ENCODE measurements around the gene PRSS21.

The PRSS21 gene

GRCh38 chr16:2806286-2806685, 10.8 kb upstream of the PRSS21 start:
- Histone ChIP-seq H3K27me3 (replicated peaks; ENCODE audit: control insufficient read depth, insufficient read depth, low read length, poor library complexity, severe bottlenecking) (no peaks in the 10 kb centered on the region), H3K9me3 (ENCODE audit: control insufficient read depth, low read length) (peaks cover 9% of the 10 kb centered on the region), H3K27ac (ENCODE audit: insufficient read depth, low read length, poor library complexity, severe bottlenecking) (no peak overlapping the region), H3K4me3 (ENCODE audit: insufficient read depth, low read depth, low read length, poor library complexity, severe bottlenecking) (no peak overlapping the region), H3K36me3 (ENCODE audit: control insufficient read depth, insufficient read depth, low read length) (no peaks in the 10 kb centered on the region), H3K4me1 (ENCODE audit: control insufficient read depth, insufficient read depth, low read length, poor library complexity, severe bottlenecking) (no peaks in the 10 kb centered on the region)
- DNase-seq: no peak

DNA sequence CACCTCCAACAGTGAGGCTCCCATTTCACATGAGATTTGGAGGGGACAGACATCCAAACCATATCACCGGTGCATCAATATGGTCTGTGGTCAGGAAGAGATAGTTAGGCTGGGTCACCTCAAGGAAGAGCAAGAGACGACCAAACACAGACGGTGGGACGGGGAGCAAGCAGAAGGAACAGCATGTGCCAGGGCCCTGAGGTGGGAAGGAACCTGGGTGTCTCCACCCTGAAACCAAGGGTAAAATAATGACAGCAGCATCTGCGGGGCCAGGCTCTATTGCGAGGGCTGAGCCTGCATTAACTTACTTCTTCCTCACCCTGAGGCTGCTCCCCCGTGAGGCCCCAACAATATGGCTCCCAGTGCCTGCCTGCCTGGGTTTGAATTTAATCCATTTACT, 8.9 kb upstream of the PRSS21 start:
- no peak overlapping the region for H3K4me3 ChIP-seq (ENCODE audit: insufficient read depth, low read depth, low read length, poor library complexity, severe bottlenecking)
- DNase-seq: no peak
- no peaks in the 10 kb centered on the region for H3K27me3 ChIP-seq (replicated peaks; ENCODE audit: control insufficient read depth, insufficient read depth, low read length, poor library complexity, severe bottlenecking)
- no peaks in the 10 kb centered on the region for H3K36me3 ChIP-seq (ENCODE audit: control insufficient read depth, insufficient read depth, low read length)
- no peak overlapping the region for H3K27ac ChIP-seq (ENCODE audit: insufficient read depth, low read length, poor library complexity, severe bottlenecking)
- H3K4me1 ChIP-seq (ENCODE audit: control insufficient read depth, insufficient read depth, low read length, poor library complexity, severe bottlenecking): no peaks in the 10 kb centered on the region
- peaks cover 9% of the 10 kb centered on the region for H3K9me3 ChIP-seq (ENCODE audit: control insufficient read depth, low read length)

GRCh38 chr16:2809149-2809760, 7.8 kb upstream of the PRSS21 start:
- H3K36me3 ChIP-seq (ENCODE audit: control insufficient read depth, insufficient read depth, low read length): no peaks in the 10 kb centered on the region
- H3K27ac ChIP-seq (ENCODE audit: insufficient read depth, low read length, poor library complexity, severe bottlenecking): no peak overlapping the region
- H3K4me1 ChIP-seq (ENCODE audit: control insufficient read depth, insufficient read depth, low read length, poor library complexity, severe bottlenecking): no peaks in the 10 kb centered on the region
- DNase-seq: no peak
- no peak overlapping the region for H3K4me3 ChIP-seq (ENCODE audit: insufficient read depth, low read depth, low read length, poor library complexity, severe bottlenecking)
- peaks cover 2% of the 10 kb centered on the region for H3K9me3 ChIP-seq (ENCODE audit: control insufficient read depth, low read length)
- no peaks in the 10 kb centered on the region for H3K27me3 ChIP-seq (replicated peaks; ENCODE audit: control insufficient read depth, insufficient read depth, low read length, poor library complexity, severe bottlenecking)

DNA sequence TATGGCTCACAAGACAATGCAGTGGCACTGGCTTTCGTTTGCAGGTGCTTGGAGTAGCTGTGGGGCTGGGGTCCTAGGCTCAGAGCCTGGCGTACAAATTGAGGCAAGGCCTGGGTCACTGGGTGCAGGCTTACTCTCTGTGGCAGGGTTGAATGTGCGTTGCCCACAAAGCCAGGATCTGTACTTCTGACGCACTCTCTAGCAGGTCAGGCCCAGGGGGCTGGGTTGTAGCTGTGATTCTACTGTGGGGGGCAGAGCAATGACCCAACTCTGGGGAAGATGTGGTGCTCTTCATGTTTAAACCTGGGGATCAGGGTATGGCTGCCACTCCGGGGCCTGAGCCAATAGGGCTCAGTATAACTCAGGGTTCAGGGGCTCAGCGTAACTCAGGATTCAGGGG, 6.4 kb upstream of the PRSS21 start:
- Histone ChIP-seq H3K4me3 (ENCODE audit: insufficient read depth, low read depth, low read length, poor library complexity, severe bottlenecking) (no peak overlapping the region), H3K36me3 (ENCODE audit: control insufficient read depth, insufficient read depth, low read length) (no peaks in the 10 kb centered on the region), H3K4me1 (ENCODE audit: control insufficient read depth, insufficient read depth, low read length, poor library complexity, severe bottlenecking) (no peaks in the 10 kb centered on the region), H3K27ac (ENCODE audit: insufficient read depth, low read length, poor library complexity, severe bottlenecking) (no peak overlapping the region), H3K9me3 (ENCODE audit: control insufficient read depth, low read length) (no peaks in the 10 kb centered on the region), H3K27me3 (replicated peaks; ENCODE audit: control insufficient read depth, insufficient read depth, low read length, poor library complexity, severe bottlenecking) (no peaks in the 10 kb centered on the region)
- DNase-seq: no peak

DNA sequence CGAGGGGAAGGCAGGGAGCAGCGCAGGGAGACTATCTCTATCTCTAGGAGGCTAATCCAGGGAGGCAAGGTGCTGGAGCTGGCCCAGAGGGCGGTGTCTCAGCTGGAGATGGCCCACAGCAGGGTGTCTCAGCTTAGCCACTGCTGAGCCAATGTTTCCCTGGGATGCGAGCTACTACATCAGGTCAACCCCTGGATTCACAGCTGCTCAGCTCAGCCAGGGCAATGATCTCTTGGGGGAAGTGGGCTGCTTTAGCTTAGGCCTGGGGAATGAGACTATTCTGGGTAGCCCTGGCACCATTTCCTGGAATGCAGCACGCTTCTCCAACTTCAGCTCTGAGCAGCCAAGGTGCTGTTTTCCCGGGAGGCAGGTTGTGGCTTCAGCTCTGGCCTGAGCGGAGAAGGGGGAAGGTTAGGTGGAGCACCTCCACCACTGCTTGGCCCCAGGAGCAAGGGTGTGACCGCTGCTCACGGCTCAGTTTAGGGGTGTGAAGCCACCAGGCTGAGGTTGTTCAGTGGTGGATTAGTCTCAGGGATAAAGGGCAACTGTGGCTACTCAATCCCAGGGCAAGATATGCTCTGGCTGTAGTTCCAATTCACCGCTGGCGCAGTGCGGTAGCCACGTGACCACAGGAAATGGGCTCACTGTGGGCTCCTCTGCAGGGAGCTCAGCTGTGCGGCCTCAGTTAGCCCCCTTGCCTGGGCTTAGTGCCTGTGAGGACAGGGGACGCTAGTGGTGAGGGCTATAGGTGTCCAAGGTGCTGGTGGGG, 5.2 kb upstream of the PRSS21 start:
- Histone ChIP-seq H3K9me3 (ENCODE audit: control insufficient read depth, low read length) (no peaks in the 10 kb centered on the region), H3K4me1 (ENCODE audit: control insufficient read depth, insufficient read depth, low read length, poor library complexity, severe bottlenecking) (no peaks in the 10 kb centered on the region), H3K4me3 (ENCODE audit: insufficient read depth, low read depth, low read length, poor library complexity, severe bottlenecking) (no peak overlapping the region), H3K27me3 (replicated peaks; ENCODE audit: control insufficient read depth, insufficient read depth, low read length, poor library complexity, severe bottlenecking) (no peaks in the 10 kb centered on the region), H3K36me3 (ENCODE audit: control insufficient read depth, insufficient read depth, low read length) (no peaks in the 10 kb centered on the region), H3K27ac (ENCODE audit: insufficient read depth, low read length, poor library complexity, severe bottlenecking) (no peak overlapping the region)
- DNase-seq: no peak

GRCh38 chr16:2813771-2814221, 3.2 kb upstream of the PRSS21 start:
- Histone ChIP-seq H3K4me1 (ENCODE audit: control insufficient read depth, insufficient read depth, low read length, poor library complexity, severe bottlenecking) (no peaks in the 10 kb centered on the region), H3K9me3 (ENCODE audit: control insufficient read depth, low read length) (no peaks in the 10 kb centered on the region), H3K27ac (ENCODE audit: insufficient read depth, low read length, poor library complexity, severe bottlenecking) (no peak overlapping the region), H3K4me3 (ENCODE audit: insufficient read depth, low read depth, low read length, poor library complexity, severe bottlenecking) (no peak overlapping the region), H3K36me3 (ENCODE audit: control insufficient read depth, insufficient read depth, low read length) (no peaks in the 10 kb centered on the region), H3K27me3 (replicated peaks; ENCODE audit: control insufficient read depth, insufficient read depth, low read length, poor library complexity, severe bottlenecking) (peaks cover under 1% of the 10 kb centered on the region)
- DNase-seq: no peak

GRCh38 chr16:2814551-2815298, 2.3 kb upstream of the PRSS21 start:
- Histone ChIP-seq H3K27ac (ENCODE audit: insufficient read depth, low read length, poor library complexity, severe bottlenecking) (no peak overlapping the region), H3K4me1 (ENCODE audit: control insufficient read depth, insufficient read depth, low read length, poor library complexity, severe bottlenecking) (no peaks in the 10 kb centered on the region), H3K27me3 (replicated peaks; ENCODE audit: control insufficient read depth, insufficient read depth, low read length, poor library complexity, severe bottlenecking) (peaks cover 3% of the 10 kb centered on the region), H3K9me3 (ENCODE audit: control insufficient read depth, low read length) (no peaks in the 10 kb centered on the region), H3K4me3 (ENCODE audit: insufficient read depth, low read depth, low read length, poor library complexity, severe bottlenecking) (no peak overlapping the region), H3K36me3 (ENCODE audit: control insufficient read depth, insufficient read depth, low read length) (no peaks in the 10 kb centered on the region)
- DNase-seq: no peak

- H3K27me3 ChIP-seq (replicated peaks; ENCODE audit: control insufficient read depth, insufficient read depth, low read length, poor library complexity, severe bottlenecking): peaks cover 3% of the 10 kb centered on the region
- no peaks in the 10 kb centered on the region for H3K36me3 ChIP-seq (ENCODE audit: control insufficient read depth, insufficient read depth, low read length)
- no peak overlapping the region for H3K27ac ChIP-seq (ENCODE audit: insufficient read depth, low read length, poor library complexity, severe bottlenecking)
- H3K4me1 ChIP-seq (ENCODE audit: control insufficient read depth, insufficient read depth, low read length, poor library complexity, severe bottlenecking): no peaks in the 10 kb centered on the region
- no peak for DNase-seq
- no peak overlapping the region for H3K4me3 ChIP-seq (ENCODE audit: insufficient read depth, low read depth, low read length, poor library complexity, severe bottlenecking)
- H3K9me3 ChIP-seq (ENCODE audit: control insufficient read depth, low read length): no peaks in the 10 kb centered on the region
Measured at GRCh38 chr16:2815299-2815771, 1.7 kb upstream of the PRSS21 start.

DNA sequence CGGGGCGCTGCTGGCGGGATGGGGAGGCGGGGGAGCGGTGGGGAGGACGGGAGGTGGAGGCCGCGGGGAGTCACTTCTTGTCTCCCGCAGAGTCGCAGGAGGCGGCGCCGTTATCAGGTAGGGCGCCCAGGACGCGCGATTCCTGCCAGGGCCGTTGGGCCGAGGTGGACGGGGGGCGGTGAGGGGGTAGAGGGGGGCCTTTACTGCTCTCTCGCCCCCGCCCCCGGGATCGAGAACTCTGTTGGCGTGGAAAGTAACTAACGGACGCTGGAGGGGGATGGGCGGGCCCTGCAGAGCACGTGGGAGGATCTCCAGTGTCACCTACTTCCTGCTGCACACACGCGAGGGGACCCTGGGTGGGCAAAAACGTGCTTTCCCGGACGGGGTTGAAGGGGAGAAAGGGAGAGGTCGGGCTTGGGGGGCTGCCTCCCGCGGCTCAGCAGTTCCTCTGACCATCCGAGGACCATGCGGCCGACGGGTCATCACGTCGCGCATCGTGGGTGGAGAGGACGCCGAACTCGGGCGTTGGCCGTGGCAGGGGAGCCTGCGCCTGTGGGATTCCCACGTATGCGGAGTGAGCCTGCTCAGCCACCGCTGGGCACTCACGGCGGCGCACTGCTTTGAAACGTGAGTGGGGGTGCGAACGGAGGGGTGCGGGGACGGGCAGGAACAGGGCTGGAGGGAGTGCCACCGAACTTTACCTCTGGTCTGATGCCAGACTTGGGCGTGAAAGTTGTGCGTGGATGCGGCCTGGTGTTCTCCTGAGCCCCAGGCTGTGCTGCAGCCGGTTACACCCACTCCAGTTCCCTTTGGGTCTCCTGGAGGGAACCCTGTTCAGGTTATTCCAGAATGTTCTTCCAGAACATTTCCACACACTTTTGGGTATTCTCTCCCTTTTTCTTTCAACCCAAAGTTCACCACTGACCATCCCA, 569 bp downstream of the PRSS21 start:
- no peak overlapping the region for H3K27ac ChIP-seq (ENCODE audit: insufficient read depth, low read length, poor library complexity, severe bottlenecking)
- H3K36me3 ChIP-seq (ENCODE audit: control insufficient read depth, insufficient read depth, low read length): no peaks in the 10 kb centered on the region
- no peak for DNase-seq
- no peaks in the 10 kb centered on the region for H3K9me3 ChIP-seq (ENCODE audit: control insufficient read depth, low read length)
- H3K4me3 ChIP-seq (ENCODE audit: insufficient read depth, low read depth, low read length, poor library complexity, severe bottlenecking): no peak overlapping the region
- H3K4me1 ChIP-seq (ENCODE audit: control insufficient read depth, insufficient read depth, low read length, poor library complexity, severe bottlenecking): no peaks in the 10 kb centered on the region
- peaks cover 3% of the 10 kb centered on the region for H3K27me3 ChIP-seq (replicated peaks; ENCODE audit: control insufficient read depth, insufficient read depth, low read length, poor library complexity, severe bottlenecking)
